HT-29 (cell line): ENCODE results near the gene NAV1. TPM values are rescaled to one million over a fixed set of nuclear protein-coding genes. Genes with fewer than 3 reads are reported as not detected.

Source experiments
- DNase-seq: peaks from one replicate; pipeline ENCODE4 v3.0.0-alpha.2; 2015; ENCODE audit warnings: low spot score
- total RNA-seq: library from RNA; depleted of rRNA; stranded (reverse); fragments of >200 nt; shearing (Covaris generic); gene quantifications from 2 replicates; pipeline ENCODE4 v1.2.3, GENCODE V29; 2014; rRNA removed

NAV1 gene
- total RNA-seq, 1 experiment from 2014 or later: 0.51 TPM

GRCh38 chr1:201586806-201587205 is 47.9 kb downstream of the NAV1 start:
- no peak for DNase-seq

GRCh38 chr1:201587729-201588128 is 48.8 kb downstream of the NAV1 start:
- DNase-seq: no peak

Other genes with a start within 250 kb of the NAV1 start
- gene TNNT2, start 161.4 kb upstream of the NAV1 start, total RNA-seq: 0.13 and 0.46 TPM in 2 replicates
- gene LAD1, start 139.8 kb upstream of the NAV1 start, total RNA-seq: 216 and 238 TPM in 2 replicates
- gene TNNI1, start 117.4 kb upstream of the NAV1 start, total RNA-seq: not detected in 2 replicates
- 39.4 and 49.4 TPM in 2 replicates for gene PHLDA3, start 69.9 kb upstream of the NAV1 start, total RNA-seq
- 183 and 213 TPM in 2 replicates for gene CSRP1, start 32.0 kb upstream of the NAV1 start, total RNA-seq